HG03575 (cell line): ENCODE results near the gene ASTN2.

Source experiments
- ATAC-seq: cut with Tn5 transposase; IDR thresholded peaks from one replicate; pipeline ENCODE4 v1.9.1; 2021; ENCODE audit not compliant: unreplicated experiment, insufficient number of reproducible peaks, low FRiP score; ENCODE audit errors: extremely low read depth

ASTN2 gene

DNA sequence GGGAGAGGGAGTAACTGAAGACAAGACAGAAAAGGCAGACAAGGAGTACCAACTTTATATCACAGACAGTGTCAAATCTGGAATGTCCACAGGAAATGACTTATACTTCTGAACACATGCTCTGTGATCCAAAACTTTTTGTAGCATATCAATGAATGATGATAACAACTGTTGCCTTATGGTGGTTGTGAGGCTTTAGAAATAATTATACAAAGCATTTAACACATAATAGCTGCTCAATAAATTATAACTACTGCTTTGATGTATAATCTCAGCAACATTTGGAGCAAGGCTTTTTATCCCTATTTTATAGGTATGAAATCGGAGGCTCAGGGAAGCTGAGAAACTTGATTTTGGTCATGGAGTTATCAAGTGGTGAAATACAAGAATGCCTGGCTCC, 3.3 kb upstream of the ASTN2 start:
- no peak for ATAC-seq

DNA sequence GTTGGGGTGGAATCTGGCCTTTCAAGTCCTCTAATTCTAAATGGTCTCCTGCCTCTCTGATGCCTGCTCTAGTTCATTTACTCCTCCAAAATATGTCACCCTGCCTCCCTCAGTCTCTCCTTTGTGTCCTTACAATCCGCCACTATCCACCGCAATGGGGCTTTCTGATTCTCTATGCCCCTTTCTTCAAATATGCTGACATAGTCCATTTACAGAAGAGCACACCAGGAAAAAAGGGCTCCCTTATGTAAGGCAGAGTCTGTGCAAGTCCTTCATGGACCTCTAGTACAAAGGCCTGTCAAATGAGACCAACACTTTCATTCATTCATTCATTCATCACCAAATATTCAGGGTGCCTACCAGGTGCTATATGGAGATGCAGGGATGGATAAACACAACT, 2.0 kb upstream of the ASTN2 start:
- no peak for ATAC-seq

GRCh38 chr9:117415358-117415914, 579 bp upstream of the ASTN2 start:
- no peak for ATAC-seq

DNA sequence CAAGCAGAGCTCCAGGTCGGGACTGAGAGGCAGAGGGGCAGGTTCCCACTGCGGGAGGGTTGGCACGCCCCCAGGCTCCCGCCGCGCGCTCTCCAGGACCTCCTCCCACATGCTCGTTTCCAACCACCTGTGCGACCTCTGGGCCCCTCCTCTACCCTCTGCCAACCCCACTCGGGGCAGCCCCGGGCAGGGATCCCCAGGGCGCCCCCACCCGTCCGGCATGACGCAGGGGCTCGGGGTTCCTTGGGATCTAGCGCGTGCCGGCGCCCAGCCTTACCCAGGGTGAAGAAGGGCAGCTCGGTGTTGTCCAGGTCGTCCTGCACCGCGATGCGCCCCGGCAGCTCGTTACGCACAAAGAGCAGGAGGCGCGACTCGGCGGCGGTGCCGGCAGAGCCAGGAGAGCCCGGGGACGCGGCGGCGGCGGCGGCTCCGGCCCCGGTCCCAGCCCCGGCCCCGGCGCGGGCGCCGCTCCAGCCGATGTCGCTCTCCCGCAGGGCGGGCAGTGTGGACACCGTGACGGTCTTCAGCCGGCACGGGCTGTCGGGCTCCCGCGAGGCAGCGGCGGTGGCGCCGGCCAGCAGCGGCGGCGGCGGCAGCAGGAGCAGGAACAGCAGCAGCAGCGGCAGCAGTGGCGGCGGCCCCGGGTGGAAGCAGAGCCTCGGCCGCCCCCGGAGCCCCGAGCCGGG, 494 bp downstream of the ASTN2 start:
- ATAC-seq, result no peak

DNA sequence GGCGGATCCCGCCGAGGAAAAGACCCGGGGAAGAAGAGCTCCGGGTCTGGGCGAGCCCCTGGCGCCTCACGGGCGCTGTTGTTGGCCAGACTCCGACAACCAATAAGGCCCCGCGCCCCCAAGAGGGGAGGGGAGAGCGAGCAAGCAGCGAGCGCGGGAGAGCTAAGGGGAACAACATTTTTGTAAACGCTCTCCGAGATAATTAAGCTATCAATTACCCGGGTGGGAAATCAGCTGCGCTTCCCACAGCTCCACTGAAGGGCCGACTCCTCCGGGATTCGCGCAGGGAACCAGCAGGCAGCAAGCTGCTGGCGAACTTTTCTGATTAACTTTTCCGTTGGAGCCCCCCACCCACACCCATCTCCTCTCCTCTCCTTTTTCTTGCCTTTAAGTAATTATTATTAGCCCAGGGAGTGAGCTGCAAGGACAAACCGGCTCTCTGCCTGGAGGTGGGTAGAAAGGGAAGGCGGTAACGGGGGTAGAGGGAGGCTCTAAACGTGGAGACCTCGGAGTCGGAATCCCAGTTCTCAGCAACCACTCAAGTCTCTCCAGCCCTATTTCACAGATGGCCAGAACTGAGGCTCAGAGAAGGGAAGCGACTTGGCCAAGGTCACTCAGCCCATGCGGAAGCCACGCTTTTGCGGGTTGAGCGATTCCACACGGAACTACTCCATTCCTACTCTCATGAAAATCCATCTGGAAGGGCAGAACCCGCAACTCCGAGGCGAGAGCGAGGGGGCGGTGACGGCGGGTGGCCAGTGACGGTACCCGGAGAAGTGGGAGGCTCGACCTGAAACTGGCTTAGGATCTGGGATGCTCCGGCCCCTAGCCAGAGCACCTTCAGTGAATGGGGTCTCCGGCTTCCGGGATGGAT, 1.3 kb downstream of the ASTN2 start:
- no peak for ATAC-seq

DNA sequence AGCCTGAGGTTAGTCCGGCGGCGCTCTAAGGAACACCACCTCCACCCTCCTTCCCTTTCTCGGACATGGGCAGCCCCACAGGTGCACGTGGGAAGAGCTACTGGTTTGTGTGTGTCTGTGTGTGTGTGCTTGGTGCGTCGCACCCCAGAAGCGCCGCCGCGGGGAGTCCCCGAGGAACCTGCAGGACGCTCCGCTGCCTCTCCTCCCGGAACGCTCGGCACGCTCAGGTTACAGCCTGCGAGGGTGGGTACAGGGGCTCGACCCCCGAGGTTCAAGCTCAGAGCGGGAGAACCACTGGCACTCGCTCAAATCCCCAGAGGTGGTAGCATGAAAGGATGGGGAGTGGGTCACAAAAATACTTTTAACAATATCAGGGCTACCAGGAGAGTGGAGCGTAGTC, 2.0 kb downstream of the ASTN2 start:
- no peak for ATAC-seq

- ATAC-seq, result no peak
Observed at GRCh38 chr9:117412006-117412715, 2.7 kb downstream of the ASTN2 start.

- no peak for ATAC-seq
Observed at GRCh38 chr9:117411547-117411946, 3.3 kb downstream of the ASTN2 start.

GRCh38 chr9:117409321-117409720, 5.5 kb downstream of the ASTN2 start:
- no peak for ATAC-seq

- ATAC-seq, result no peak
Observed at GRCh38 chr9:117407436-117408022, 7.3 kb downstream of the ASTN2 start.

DNA sequence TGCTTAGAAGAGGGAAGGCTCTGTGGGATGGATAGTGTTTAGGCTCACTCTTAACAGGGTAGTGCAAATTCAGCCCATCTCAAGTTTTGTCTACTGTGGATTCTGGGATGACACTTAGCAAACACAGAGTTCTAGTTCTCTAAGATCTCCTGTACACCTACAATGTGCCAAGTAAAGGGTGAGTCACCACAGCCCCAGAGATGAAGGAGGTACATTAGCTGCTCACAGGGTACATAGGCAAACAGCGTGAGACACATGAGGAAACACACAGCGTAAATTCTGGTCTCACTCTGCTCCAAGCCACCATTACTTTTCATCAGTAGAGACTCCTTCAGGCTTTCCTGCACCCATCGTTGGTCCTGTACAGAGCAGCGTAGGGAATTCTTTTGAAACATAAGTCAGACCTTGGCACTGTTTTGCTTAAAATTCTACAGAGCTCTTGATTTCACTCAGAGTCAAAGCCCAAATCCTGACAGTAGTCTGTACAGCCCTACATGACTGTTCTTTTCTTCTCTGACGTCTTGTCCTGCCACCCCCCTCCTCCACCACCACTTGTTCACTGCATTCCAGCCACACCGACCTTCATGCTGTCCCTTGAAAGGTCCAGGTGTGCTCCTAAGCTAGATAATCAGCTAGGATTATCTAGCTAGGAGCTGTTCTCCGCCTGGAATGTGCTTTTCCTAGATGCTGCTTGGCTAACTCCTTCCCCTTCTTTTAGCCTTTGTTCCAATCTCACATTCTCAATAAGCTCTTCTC, 8.7 kb downstream of the ASTN2 start:
- ATAC-seq, result no peak

- no peak for ATAC-seq
Observed at GRCh38 chr9:117403848-117404247, 11.0 kb downstream of the ASTN2 start.

DNA sequence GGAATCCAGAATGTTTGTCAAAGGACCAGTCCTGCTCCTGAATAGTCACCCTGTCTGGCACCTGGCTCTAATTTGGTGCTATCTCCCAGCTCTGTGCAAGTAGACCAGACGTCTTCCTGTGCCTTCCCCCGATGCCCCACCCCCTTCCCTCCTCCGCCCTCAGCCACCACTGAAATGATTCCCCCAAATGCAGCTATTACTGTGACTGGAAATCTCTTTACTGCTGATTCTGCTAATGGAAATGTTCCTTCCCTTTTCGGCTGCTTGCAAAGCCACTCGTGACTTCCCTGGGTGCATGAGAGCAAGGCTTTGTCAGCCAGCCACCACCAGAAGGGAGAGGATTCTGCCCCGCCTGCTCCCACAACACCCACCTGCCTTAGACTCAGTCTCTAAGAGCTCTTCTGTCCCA, 11.4 kb downstream of the ASTN2 start:
- no peak for ATAC-seq

- ATAC-seq, result no peak
Observed at GRCh38 chr9:117400171-117400570, 14.7 kb downstream of the ASTN2 start.

GRCh38 chr9:117395151-117395650, 19.7 kb downstream of the ASTN2 start:
- no peak for ATAC-seq

DNA sequence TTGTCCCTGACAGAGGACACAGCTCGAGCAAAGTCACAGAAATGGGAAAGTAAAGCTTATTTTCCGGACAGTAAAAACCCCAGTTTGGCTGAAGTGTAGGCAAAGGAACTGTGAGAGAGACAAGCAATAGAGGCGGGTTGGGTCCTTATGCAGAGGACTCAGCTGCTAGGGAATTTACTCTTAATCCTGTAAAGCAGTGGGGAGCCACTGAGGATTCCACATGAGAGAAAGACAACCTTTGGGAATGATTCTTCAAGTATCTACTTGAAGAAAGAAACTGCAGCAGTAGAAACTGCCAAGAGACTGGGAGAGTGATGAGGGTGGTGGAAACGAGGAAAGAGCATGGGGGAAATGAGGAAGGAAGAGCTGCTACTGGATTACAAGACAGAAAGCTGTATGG, 20.2 kb downstream of the ASTN2 start:
- no peak for ATAC-seq

- ATAC-seq, result no peak
Observed at GRCh38 chr9:117392992-117393391, 21.9 kb downstream of the ASTN2 start.

DNA sequence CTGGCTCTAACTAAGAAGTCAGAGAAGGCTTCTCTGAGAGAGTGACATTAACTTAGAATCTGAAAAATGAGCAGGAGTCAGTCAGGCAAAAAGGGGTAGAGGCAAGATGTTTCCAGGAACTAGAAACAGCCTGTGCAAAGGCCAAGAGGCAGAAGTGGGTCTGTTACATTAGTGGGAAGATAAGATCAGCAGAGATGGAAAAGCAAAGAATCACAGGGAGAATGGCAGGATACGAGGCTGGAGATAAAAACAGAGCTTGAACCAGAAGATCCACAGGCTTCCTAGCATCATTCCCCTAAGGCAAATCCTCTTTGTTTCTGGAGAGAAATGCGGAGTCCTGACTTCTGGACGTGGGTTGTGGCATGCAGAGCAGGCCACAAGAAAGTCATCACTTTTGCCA, 27.4 kb downstream of the ASTN2 start:
- no peak for ATAC-seq
